CD4-positive, alpha-beta T cell treated with Interleukin-4 for 4 hours (primary cell): ENCODE results near the gene ADGRV1.
"Not testable (repeated sequence)": the region's sequence is repeated elsewhere in the genome, so short reads cannot be mapped to it uniquely, and the experiment has no call there.

Experiments
- DNase-seq: peaks from one replicate; pipeline ENCODE4 v3.0.0-alpha.2; 2020

Gene ADGRV1

DNA sequence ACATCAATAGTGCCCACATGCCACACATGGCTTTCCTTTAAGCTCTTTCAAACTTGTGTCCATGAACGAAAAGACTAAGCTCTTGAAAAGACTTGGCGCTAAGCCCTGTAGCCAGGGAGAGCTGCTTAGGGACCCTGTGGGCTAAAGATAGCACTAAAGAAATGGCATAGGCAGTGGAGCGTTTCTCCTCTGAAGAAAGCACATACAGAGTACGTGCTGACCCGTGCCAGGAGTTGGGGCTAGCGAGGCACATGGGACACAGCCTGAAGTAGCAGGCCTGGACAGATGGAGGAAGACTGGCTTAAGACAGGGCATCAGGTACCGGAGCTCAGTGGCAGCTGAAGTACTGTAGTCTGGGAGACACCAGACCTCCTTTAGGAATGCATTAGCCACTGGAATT, 39.7 kb downstream of the ADGRV1 start:
- no peak for DNase-seq

DNA sequence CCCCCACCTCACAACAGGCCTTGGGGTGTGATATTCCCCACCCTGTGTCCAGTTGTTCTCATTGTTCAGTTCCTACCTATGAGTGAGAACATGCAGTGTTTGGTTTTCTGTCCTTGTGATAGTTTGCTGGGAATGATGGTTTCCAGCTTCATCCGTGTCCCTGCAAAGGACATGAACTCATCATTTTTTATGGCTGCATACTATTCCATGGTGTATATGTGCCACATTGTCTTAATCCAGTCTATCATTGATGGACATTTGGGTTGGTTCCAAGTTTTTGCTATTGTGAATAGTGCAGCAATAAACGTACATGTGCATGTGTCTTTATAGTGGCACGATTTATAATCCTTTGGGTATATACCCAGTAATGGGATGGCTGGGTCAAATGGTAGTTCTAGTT, 41.7 kb downstream of the ADGRV1 start:
- not testable (repeated sequence) for DNase-seq

- DNase-seq: no peak
These were observed 42.9 kb downstream of the ADGRV1 start for GRCh38 chr5:90601468-90601867.

GRCh38 chr5:90602681-90603080, 44.1 kb downstream of the ADGRV1 start:
- DNase-seq: no peak

DNA sequence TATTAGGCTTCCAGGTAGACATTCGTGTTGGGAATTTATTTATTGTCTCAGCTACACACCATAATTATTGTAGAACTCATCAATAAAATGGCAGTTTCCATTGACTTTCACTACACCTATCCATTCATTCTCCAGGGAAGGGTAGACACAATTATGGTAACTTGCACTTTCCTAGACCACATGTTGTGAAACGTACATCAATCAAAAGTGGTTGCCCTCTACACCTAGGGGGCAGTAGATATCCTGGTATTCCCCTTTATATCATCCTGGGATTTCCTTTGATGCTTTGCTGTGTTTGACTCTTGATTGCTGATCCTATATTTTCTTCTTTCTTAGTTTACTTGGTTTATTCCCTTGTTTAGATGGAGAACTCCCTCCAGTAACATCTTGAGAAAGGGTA, 47.9 kb downstream of the ADGRV1 start:
- no peak for DNase-seq

DNA sequence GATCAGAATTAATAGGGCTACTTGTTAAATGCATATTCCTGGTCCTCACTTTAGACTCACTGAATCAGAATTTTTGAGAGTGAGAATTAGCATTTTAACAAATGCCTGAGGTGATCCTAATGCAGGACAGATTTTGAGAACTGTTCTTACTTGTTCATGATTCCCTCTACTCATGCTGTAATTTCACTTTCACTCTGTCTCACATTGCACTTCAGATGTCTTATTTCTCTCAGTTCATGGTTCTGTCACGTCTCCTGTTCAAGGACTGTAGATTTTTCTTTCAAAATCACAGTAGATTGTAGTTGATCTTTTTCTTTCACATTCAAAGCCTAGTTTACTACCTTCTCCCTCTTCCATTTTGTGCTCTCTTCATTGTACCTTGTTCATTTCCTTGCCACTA, 54.3 kb downstream of the ADGRV1 start:
- no peak for DNase-seq

- DNase-seq: no peak
These were observed 54.9 kb downstream of the ADGRV1 start for GRCh38 chr5:90613459-90613858.

GRCh38 chr5:90613918-90614504, 55.4 kb downstream of the ADGRV1 start:
- no peak for DNase-seq

DNA sequence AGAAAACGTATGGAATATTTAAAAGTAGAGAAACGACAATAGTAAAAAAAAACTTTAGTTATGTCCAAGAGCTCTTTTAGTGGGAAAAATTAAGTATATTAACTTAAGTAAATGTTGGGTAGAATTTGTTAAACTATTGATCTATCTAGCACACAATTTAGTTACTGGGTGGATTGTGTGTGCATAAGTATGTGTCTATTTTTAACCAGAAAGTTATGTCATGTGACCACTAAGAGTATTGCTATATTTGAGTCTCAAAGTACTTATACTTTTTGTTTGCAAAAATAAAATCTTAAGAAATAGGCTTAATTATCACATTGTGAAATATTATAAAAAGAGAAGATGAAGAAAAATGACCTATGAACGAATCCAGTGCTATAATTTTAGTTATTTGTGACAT, 56.8 kb downstream of the ADGRV1 start:
- no peak for DNase-seq

DNA sequence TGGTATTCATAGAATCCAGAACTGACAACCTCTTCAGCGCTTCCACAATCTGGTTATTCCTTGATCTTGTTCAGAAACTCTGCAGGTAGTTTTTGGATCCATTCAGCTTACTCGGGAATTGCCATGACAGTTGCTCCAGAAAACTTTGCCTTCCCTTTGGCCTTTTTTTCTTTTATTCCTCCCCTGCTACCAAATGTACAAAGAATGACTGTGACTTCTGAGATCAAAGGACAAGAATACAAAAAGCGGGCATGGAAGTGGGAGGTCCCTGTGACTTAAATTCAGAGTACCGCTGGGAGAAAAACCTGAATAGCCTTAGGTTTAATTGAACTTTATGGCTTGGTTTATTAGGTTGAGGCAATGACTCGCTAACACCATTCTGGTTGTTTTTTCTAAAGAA, 59.5 kb downstream of the ADGRV1 start:
- no peak for DNase-seq

- not testable (repeated sequence) for DNase-seq
These were observed 61.2 kb downstream of the ADGRV1 start for GRCh38 chr5:90619762-90620161.

- no peak for DNase-seq
These were observed 63.3 kb downstream of the ADGRV1 start for GRCh38 chr5:90621848-90622247.

- DNase-seq: no peak
These were observed 67.9 kb downstream of the ADGRV1 start for GRCh38 chr5:90626493-90626892.

DNA sequence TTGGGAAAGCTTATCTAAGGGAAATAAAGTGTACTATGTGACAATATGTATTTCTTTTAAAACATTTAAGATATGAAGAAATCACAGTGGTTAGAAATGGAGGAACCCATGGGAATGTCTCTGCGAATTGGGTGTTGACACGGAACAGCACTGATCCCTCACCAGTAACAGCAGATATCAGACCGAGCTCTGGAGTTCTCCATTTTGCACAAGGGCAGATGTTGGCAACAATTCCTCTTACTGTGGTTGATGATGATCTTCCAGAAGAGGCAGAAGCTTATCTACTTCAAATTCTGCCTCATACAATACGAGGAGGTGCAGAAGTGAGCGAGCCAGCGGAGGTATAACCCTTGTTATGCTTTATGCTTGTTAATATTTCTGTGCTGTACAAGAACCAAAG, 69.9 kb downstream of the ADGRV1 start:
- DNase-seq: no peak

GRCh38 chr5:90632791-90633190, 74.2 kb downstream of the ADGRV1 start:
- DNase-seq: no peak

DNA sequence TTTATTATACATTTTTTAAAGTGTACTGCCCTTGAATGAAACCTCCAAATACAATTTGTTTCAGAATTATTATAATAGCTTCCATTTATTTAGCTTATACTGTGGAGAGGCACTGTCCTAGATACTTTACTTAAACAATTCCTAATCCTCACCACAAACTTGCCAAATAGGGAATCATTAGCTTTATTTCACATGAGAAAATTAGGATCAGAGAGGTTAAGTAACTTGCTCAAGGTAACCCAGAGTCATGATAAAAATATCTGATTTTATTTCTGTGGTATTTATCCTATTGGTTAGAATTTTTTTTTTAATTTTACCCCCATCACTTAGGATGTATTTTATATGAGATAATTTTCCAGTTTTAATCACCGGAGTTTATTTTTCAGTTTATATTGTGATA, 78.4 kb downstream of the ADGRV1 start:
- DNase-seq: no peak

GRCh38 chr5:90637731-90638130, 79.1 kb downstream of the ADGRV1 start:
- DNase-seq: no peak

GRCh38 chr5:90638878-90639277, 80.3 kb downstream of the ADGRV1 start:
- DNase-seq: no peak

DNA sequence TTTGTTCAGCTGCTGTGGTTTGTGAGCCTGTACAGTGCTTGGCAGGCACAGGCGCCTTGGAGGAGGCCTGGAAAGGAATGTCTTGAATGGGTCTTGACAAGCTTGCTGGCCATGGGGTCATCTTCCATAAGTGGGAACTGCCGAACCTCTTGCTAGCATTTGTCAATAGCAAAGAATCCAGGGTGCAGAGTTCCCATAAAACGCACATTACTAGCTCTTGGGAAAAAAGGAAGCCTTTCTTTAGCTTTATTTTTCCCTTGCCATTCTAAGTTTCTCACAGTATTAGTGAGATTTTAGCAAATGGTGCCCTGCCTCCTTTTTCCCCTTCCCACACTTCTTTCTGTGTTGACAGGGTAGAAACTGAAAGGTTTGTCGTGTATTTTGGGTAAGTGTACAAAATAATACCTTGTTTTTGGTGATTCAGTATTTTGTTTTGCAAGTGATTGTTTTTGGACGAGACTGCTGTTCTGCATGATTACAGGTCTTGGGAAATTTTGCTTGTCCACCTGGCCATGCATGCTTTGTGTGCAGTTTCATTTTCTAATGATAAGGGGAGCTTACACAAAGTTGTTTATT, 82.0 kb downstream of the ADGRV1 start:
- DNase-seq: no peak

- DNase-seq: no peak
These were observed 82.9 kb downstream of the ADGRV1 start for GRCh38 chr5:90641528-90641927.

- DNase-seq: no peak
These were observed 84.2 kb downstream of the ADGRV1 start for GRCh38 chr5:90642706-90643229.

GRCh38 chr5:90644132-90644531, 85.5 kb downstream of the ADGRV1 start:
- no peak for DNase-seq

GRCh38 chr5:90645024-90645610, 86.5 kb downstream of the ADGRV1 start:
- DNase-seq: no peak

DNA sequence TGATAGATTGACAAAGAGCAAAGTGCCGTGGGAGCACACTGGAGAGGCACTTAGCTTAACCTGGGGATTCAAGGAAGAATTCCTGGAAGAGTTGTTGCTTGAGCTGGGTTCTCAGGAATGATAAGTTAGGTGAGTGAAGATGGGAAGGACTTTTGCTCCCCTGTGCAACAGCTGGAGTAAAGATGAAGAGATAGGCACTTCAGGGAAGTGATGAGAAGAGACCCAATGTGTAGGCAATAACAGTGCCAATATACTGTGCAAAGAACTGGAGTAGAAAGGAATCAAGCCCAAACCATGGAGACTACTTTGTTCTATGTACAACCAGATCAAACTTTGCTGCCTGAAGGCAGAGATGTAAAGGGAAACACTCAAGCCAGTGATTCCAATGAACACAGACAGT, 92.2 kb downstream of the ADGRV1 start:
- no peak for DNase-seq

GRCh38 chr5:90654215-90654614, 95.6 kb downstream of the ADGRV1 start:
- DNase-seq: no peak
